HL-60 (cell line): Measurements from ENCODE around the gene ELAVL1.
"Not testable (repeated sequence)": the region's sequence is repeated elsewhere in the genome, so short reads cannot be mapped to it uniquely, and the experiment has no call there.

ENCODE experiments used
- DNase-seq, 2 experiments: peaks; one replicate each; pipeline ENCODE4 v3.0.0-alpha.2; 2010 to 2020; ENCODE audit warnings: low read depth in 1 of 2, low spot score in 1 of 2
- H3K27ac ChIP-seq: fragments of 250-450 bp; sonication (Bioruptor Pico); replicated peaks from 2 replicates; pipeline ENCODE4 v1.5.1; 2020; ENCODE audit warnings: mild to moderate bottlenecking, moderate library complexity
- H3K27me3 ChIP-seq: fragments of 250-450 bp; sonication (Bioruptor Pico); 2 replicates; pipeline ENCODE4 v1.5.1; 2021; ENCODE audit warnings: mild to moderate bottlenecking, moderate library complexity; ENCODE audit not compliant: insufficient read depth, poor library complexity, severe bottlenecking
- H3K4me3 ChIP-seq: replicated peaks from 2 replicates; pipeline ENCODE4 v1.5.1; 2011; ENCODE audit warnings: mild to moderate bottlenecking, control low read depth, low read length; ENCODE audit not compliant: insufficient read depth
- CTCF ChIP-seq: IDR thresholded peaks from one replicate; pipeline ENCODE4 v1.5.1; 2011; ENCODE audit warnings: low read length, control low read depth, inconsistent platforms; ENCODE audit not compliant: insufficient read depth
- GABPA ChIP-seq: IDR thresholded peaks from 2 replicates; pipeline ENCODE4 v1.6.1; 2012; ENCODE audit warnings: low read depth
- POLR2AphosphoS5 ChIP-seq: IDR thresholded peaks from 2 replicates; pipeline ENCODE4 v1.6.1; 2012; ENCODE audit warnings: low read depth
- SPI1 ChIP-seq: IDR thresholded peaks from 2 replicates; pipeline ENCODE4 v1.6.1; 2012; ENCODE audit warnings: low read depth, mild to moderate bottlenecking, borderline replicate concordance
- TF ChIP-seq, protein P1 (sequence below): IDR thresholded peaks from 2 replicates; pipeline ENCODE4 v1.6.1; 2012; ENCODE audit warnings: low read depth; ENCODE audit not compliant: insufficient replicate concordance

ELAVL1 gene

GRCh38 chr19:8028951-8029491 is 23.6 kb upstream of the ELAVL1 start:
- H3K27ac ChIP-seq, result no peak overlapping the region
- TF ChIP-seq GABPA (no peak), CTCF (no peak), POLR2AphosphoS5 (no peak), SPI1 (no peak)
- TF ChIP-seq, protein P1, sequence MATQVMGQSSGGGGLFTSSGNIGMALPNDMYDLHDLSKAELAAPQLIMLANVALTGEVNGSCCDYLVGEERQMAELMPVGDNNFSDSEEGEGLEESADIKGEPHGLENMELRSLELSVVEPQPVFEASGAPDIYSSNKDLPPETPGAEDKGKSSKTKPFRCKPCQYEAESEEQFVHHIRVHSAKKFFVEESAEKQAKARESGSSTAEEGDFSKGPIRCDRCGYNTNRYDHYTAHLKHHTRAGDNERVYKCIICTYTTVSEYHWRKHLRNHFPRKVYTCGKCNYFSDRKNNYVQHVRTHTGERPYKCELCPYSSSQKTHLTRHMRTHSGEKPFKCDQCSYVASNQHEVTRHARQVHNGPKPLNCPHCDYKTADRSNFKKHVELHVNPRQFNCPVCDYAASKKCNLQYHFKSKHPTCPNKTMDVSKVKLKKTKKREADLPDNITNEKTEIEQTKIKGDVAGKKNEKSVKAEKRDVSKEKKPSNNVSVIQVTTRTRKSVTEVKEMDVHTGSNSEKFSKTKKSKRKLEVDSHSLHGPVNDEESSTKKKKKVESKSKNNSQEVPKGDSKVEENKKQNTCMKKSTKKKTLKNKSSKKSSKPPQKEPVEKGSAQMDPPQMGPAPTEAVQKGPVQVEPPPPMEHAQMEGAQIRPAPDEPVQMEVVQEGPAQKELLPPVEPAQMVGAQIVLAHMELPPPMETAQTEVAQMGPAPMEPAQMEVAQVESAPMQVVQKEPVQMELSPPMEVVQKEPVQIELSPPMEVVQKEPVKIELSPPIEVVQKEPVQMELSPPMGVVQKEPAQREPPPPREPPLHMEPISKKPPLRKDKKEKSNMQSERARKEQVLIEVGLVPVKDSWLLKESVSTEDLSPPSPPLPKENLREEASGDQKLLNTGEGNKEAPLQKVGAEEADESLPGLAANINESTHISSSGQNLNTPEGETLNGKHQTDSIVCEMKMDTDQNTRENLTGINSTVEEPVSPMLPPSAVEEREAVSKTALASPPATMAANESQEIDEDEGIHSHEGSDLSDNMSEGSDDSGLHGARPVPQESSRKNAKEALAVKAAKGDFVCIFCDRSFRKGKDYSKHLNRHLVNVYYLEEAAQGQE, result no peak
- no peaks in the 10 kb centered on the region for H3K27me3 ChIP-seq
- no peak for DNase-seq
- no peak overlapping the region for H3K4me3 ChIP-seq

DNA sequence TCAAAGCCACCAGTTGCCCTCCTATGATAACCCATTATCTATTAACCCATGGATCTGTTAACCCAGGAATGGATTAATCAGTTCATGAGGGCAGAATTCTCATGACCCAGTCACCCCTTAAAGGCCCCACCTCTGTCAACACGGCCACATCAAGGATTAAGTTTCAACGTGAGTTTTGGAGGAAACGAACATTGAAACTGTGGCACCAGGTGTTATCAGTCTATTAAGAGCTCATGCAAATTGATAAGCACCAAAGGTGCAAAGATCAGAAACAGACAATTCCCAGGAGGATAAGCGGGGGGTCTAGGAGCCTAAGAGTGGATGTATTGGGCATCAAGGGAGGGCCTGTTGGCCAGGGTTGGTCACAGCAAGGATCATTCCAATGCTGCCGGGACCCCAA is 19.9 kb upstream of the ELAVL1 start:
- DNase-seq, result no peak
- no peak for TF ChIP-seq SPI1
- TF ChIP-seq CTCF, result no peak
- no peak for TF ChIP-seq GABPA
- TF ChIP-seq POLR2AphosphoS5, result no peak
- TF ChIP-seq, protein P1, result no peak
- Histone ChIP-seq H3K27ac (no peak overlapping the region), H3K4me3 (no peak overlapping the region), H3K27me3 (no peaks in the 10 kb centered on the region)

DNA sequence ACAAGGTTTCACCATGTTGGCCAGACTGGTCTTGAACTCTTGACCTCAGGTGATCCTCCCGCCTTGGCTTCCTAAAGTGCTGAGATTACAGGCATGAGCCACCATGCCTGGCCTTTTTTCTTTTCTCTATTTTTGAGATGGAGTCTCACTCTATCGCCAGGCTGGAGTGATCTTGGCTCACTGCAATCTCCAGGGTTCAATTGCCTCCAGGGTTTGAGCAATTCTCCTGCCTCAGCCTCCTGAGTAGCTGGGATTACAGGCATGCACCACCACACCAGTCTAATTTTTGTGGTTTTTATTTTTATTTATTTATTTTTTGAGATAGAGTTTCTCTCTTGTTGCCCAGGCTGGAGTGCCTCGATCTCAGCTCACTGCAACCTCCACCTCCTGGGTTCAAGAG is 18.8 kb upstream of the ELAVL1 start:
- H3K27me3 ChIP-seq, H3K27ac ChIP-seq, H3K4me3 ChIP-seq, DNase-seq: not testable (repeated sequence)

DNA sequence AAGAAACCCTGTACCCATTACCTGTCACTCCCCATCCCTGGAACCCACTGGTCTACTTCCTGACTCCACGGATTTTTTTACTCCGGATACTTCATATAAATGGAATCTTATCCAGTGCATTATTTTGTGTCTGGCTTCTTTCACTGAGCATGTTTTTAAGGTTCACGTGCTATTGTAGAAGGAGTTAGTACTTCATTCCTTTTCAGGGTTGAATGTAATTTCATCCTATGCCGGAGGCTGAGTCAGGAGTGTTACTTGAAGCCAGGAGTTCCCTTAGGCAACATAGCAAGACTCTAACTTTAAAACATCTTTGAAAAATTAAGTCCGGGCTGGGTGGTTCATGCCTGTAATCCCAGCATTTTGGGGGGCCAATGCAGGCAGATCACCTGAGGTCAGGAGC is 17.9 kb upstream of the ELAVL1 start:
- TF ChIP-seq, protein P1, result no peak
- TF ChIP-seq CTCF (no peak), GABPA (no peak), SPI1 (no peak), POLR2AphosphoS5 (no peak)
- Histone ChIP-seq H3K27me3 (no peaks in the 10 kb centered on the region), H3K27ac (no peak overlapping the region), H3K4me3 (no peak overlapping the region)
- DNase-seq, result no peak
